NCI-H82 (cell line): ENCODE measurements around the gene FBXO41.

Experiments
- DNase-seq: peaks from one replicate; lab custom pipeline; 2025; lab: John Stamatoyannopoulos, UW

Gene FBXO41

GRCh38 chr2:73290049-73290839 is 6.0 kb upstream of the FBXO41 start:
- DNase-seq, result peak; percentile 82

- no peak for DNase-seq
These were observed 5.0 kb upstream of the FBXO41 start for GRCh38 chr2:73289304-73289703.

GRCh38 chr2:73286134-73286655 is 1.9 kb upstream of the FBXO41 start:
- no peak for DNase-seq

- no peak for DNase-seq
These were observed 971 bp upstream of the FBXO41 start for GRCh38 chr2:73285159-73285739.

GRCh38 chr2:73283545-73284295 is 558 bp downstream of the FBXO41 start:
- DNase-seq, result peak; percentile 58

GRCh38 chr2:73282924-73283544 is 1.2 kb downstream of the FBXO41 start:
- DNase-seq, result peak; percentile 34

GRCh38 chr2:73281244-73281643 is 3.0 kb downstream of the FBXO41 start:
- DNase-seq, result no peak

GRCh38 chr2:73279852-73280251 is 4.4 kb downstream of the FBXO41 start:
- no peak for DNase-seq

GRCh38 chr2:73272270-73272669 is 12.0 kb downstream of the FBXO41 start:
- DNase-seq, result no peak

GRCh38 chr2:73269686-73270465 is 14.4 kb downstream of the FBXO41 start:
- DNase-seq, result peak; percentile 58

GRCh38 chr2:73268830-73269685 is 15.2 kb downstream of the FBXO41 start:
- DNase-seq, result peak; percentile 85

- DNase-seq, result no peak
These were observed 15.9 kb downstream of the FBXO41 start for GRCh38 chr2:73268366-73268829.

- DNase-seq, result no peak
These were observed 17.3 kb downstream of the FBXO41 start for GRCh38 chr2:73267008-73267407.

GRCh38 chr2:73266061-73266901 is 18.0 kb downstream of the FBXO41 start:
- no peak for DNase-seq

GRCh38 chr2:73265298-73266060 is 18.8 kb downstream of the FBXO41 start:
- DNase-seq, result no peak

- DNase-seq, result no peak
These were observed 19.5 kb downstream of the FBXO41 start for GRCh38 chr2:73264783-73265182.

- DNase-seq, result no peak
These were observed 20.0 kb downstream of the FBXO41 start for GRCh38 chr2:73264332-73264606.

GRCh38 chr2:73263540-73264331 is 20.5 kb downstream of the FBXO41 start:
- no peak for DNase-seq
